GM18870 (cell line): ENCODE data around the gene SYNGR4.

ENCODE experiments used
- ATAC-seq: cut with Tn5 transposase; IDR thresholded peaks from one replicate; pipeline ENCODE4 v1.9.1; 2021; ENCODE audit warnings: moderate library complexity; ENCODE audit not compliant: unreplicated experiment

SYNGR4 gene

GRCh38 chr19:48341515-48342413, 22.4 kb upstream of the SYNGR4 start:
- no peak for ATAC-seq

- no peak for ATAC-seq
Observed at GRCh38 chr19:48342414-48342738, 21.8 kb upstream of the SYNGR4 start.

GRCh38 chr19:48342841-48343540, 21.2 kb upstream of the SYNGR4 start:
- ATAC-seq = no peak

GRCh38 chr19:48344892-48345291, 19.3 kb upstream of the SYNGR4 start:
- no peak for ATAC-seq

GRCh38 chr19:48346191-48346590, 18.0 kb upstream of the SYNGR4 start:
- ATAC-seq = no peak

DNA sequence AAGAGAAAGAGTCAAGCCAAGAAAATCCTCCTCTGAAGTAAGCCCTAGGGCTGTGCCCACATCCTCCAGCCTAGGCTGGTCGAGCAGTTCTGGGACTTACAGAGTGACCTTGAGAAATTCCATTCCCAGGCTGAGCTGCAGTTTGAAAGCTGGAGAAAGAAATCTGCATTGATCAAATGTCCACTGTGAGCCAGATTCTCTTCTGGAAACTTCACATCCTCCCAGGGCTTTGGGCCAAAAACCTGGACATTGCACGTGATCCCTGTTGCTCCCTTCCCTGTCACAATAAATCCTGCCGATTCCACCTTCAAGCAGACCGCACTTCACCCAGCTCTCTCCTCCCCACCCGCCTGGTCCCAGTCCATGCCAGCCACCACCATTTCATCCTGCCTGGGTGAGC, 16.1 kb upstream of the SYNGR4 start:
- ATAC-seq = no peak

- ATAC-seq = no peak
Observed at GRCh38 chr19:48348737-48349136, 15.4 kb upstream of the SYNGR4 start.

DNA sequence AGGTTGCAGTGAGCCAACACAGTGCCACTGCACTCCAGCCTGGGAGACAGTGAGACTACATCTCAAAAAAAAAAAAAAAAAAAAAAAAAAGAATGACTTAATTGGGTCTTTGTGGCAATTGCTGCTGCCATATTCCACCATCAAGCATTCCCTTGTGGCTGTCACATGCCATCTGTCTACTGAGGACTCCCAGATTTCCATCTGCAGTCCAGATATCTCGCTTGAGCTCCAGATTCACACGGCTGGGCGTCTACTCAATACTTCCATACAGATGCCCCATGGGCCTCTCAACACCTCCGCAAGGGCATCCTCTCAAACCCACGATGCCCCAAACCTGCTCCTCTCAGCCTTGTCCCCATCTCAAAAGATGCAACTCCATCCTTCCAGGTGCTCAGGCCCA, 13.3 kb upstream of the SYNGR4 start:
- no peak for ATAC-seq

DNA sequence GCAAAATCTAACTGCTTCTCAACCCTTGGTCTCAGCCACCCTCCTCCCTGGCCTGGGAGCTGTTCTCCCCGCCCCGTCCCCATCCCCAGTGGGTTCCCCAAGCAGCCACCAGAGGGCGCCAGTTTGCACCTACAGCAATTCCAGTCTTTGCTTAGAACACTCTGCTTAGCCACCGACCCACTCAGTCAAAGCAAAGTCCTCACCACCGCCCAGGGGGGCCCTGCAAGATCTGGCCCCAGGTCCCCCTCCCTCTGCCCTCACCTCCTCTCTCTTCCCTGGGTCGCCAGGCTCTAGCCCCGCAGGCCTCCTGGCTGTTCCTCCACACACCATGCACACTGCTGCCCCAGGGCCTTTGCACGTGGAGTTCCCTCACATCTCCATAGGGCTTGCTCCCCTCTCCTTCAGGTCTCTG, 12.8 kb upstream of the SYNGR4 start:
- no peak for ATAC-seq

DNA sequence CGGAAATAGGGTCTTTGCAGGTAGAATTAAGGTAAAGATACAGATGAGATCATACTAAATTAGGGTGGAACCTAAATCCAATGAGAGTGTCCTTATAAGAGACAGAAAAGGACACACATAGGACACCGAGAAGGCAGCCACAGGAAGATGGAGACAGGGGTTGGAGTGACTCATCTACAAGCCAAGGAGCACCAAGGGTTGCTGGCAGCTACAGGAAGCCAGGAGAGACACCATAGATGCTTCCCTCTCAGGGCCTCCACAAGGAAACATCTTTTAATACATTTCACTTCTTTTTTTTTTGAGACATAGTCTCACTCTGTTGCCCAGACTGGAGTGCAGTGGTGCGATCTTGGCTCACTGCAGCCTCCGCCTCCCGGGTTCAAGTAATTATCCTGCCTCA, 10.5 kb upstream of the SYNGR4 start:
- no peak for ATAC-seq

DNA sequence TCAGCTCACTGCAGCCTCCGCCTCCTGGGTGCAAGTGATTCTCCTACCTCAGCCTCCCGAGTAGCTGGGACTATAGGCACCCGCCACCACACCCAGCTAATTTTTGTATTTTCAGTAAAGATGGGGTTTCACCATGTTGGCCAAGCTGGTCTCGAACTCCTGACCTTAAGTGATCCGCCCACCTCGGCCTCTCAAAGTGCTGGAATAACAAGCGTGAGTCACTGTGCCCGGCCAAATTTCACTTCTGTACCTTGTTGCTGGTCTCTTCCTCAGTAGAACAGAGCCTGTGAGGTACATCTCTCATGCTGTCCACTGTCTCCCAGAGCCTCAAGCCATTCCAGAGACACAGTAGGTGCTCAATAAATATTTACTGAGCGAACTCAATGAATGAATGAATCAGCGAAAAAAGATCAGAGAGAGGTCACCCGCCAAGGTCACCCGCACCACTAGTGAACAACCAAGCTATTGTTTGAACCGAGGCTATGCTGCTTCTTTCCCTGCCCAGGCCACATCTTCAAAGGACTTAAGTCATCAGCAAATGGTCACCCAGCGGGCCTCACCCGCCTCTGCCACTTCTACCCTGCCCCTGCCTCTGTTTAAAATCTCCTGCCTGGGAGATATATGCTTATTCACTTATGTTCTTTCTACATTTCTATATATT, 9.7 kb upstream of the SYNGR4 start:
- ATAC-seq = no peak

DNA sequence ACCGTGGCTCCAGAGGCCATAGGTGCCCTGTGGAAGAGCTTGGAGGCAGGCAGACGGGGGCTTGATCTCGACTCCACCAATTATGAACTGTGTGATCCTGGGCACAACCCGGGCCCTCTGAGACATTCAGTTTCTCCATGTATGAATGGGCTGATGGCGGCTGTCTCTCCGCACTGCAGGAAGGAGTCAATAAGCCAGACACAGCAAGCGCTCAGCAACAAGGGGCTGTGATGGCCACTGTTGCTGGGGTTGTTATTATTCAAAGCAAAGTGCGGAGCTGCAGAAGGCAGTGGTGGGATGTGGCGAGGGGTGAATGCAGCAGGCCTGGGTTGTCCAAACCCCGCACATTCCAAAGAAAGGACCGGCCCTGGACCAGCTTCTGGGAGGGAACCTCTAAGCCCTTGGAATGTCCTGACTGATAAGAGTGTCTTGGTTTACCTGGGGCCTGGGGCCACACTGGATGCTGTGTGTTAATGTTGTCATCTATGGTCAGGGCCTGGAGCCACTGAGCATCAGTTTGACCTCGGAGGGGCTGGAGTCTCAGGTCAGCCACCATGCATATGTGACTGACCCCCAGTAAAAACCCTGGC, 8.7 kb upstream of the SYNGR4 start:
- ATAC-seq = no peak

DNA sequence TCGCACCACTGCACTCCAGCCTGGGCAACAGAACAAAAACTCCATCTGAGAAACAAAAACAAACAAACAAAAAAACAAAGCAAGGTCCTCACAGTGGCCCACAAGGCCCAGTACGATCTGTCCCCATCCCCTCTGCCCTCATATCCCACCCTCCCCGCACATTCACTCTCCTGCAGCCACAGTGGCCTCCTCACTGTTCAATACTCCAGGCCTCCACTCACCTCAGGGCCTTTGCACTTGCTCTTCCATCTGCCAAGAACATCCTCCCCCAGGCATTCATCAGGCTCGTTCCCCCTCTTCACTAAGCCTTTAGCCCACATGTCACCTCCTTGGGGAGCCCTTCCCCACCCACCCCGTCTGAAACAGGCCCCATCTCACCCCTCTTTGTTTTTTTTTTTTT, 5.0 kb upstream of the SYNGR4 start:
- no peak for ATAC-seq

GRCh38 chr19:48361912-48362311, 2.3 kb upstream of the SYNGR4 start:
- ATAC-seq = no peak

- ATAC-seq = peak; percentile 36
Observed at GRCh38 chr19:48362716-48363499, 1.3 kb upstream of the SYNGR4 start.

- peak; percentile 1 for ATAC-seq
Observed at GRCh38 chr19:48363500-48363809, 712 bp upstream of the SYNGR4 start.

DNA sequence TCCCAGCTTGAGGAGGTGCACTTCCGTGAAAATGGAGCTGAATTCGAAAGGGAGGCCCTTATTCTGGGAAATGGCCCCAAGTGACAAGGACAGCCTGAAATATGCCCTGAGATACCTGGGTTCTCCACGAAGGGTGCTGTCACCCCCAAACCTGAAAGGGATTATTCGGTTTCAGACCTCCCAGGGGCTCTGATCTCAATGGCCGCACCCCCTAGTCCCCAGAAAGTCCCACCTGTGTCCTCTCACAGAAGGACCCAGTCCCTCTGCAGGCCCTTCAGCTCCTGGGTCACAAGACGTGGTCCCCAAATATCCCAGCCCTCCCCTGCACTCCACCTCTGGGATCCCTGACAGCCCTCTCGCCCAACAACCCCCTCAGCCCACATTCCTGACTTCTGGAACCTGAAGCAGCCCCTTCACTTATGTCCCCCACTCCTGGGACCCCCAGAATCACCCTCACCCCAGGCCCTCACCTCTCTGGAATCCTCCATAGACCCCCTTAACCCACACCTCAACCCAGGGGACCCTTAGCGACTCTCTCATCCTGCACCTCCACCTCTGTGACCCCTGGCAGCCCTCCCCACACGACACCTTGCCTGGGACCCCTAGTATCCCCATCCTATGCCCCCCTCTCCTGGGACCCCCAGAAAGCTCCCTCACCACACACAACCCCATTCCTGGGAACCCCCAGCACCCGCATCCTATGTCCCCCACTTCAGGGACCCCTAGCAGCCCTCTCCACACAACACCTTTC, 606 bp downstream of the SYNGR4 start:
- no peak for ATAC-seq

GRCh38 chr19:48365602-48366001, 1.4 kb downstream of the SYNGR4 start:
- ATAC-seq = no peak

- no peak for ATAC-seq
Observed at GRCh38 chr19:48367855-48368254, 3.7 kb downstream of the SYNGR4 start.

GRCh38 chr19:48368936-48369335, 4.8 kb downstream of the SYNGR4 start:
- ATAC-seq = no peak
